HAP-1 (cell line): Measurements from ENCODE around the gene CCDC142.
A peak's percentile ranks its signal among the peaks of the same experiment; 100 is the strongest.
"Not testable (repeated sequence)": the region's sequence is repeated elsewhere in the genome, so short reads cannot be mapped to it uniquely, and the experiment has no call there.

Source experiments
- DNase-seq, 2 experiments: peaks; one replicate each; pipeline ENCODE4 v3.0.0-alpha.2; 2016 to 2020; ENCODE audit warnings: low spot score in 2 of 2
- H3K27me3 ChIP-seq: fragments of 250-450 bp; sonication (Bioruptor Pico); 2 replicates; pipeline ENCODE4 v1.5.1; 2020; ENCODE audit warnings: low read depth, mild to moderate bottlenecking, moderate library complexity
- H3K36me3 ChIP-seq: fragments of 250-450 bp; sonication (Bioruptor Pico); replicated peaks from 2 replicates; pipeline ENCODE4 v1.5.1; 2020; ENCODE audit warnings: mild to moderate bottlenecking
- H3K4me1 ChIP-seq: fragments of 250-450 bp; sonication (Bioruptor Pico); 2 replicates; pipeline ENCODE4 v1.5.1; 2020; ENCODE audit warnings: mild to moderate bottlenecking
- H3K4me3 ChIP-seq: fragments of 250-450 bp; sonication (Bioruptor Pico); 2 replicates; pipeline ENCODE4 v1.5.1; 2020; ENCODE audit warnings: mild to moderate bottlenecking, moderate library complexity
- H3K9me3 ChIP-seq: fragments of 250-450 bp; sonication (Bioruptor Pico); 2 replicates; pipeline ENCODE4 v1.5.1; 2020; ENCODE audit warnings: mild to moderate bottlenecking, moderate library complexity
- in situ Hi-C: fragments of 300-500 bp; cut with MboI; formaldehyde crosslinking; loops from 3 replicates; pipeline ENCODE4 v1.14.3; 2020; ENCODE audit warnings: low sequenced_read_pairs, inconsistent platforms, mixed read lengths

CCDC142 gene

GRCh38 chr2:74458938-74459363 is 23.8 kb downstream of the CCDC142 start:
- peak in 1 of 2 experiments; percentile 31 for DNase-seq
- Histone ChIP-seq H3K36me3 (peaks cover 25% of the 10 kb centered on the region), H3K4me1 (peaks cover 16% of the 10 kb centered on the region), H3K27me3 (no peaks in the 10 kb centered on the region), H3K9me3 (no peaks in the 10 kb centered on the region), H3K4me3 (peak overlapping the region; percentile 71)
- in situ Hi-C loops, result loop anchor here (10.0 kb wide), 1 partner anchor 724 kb away; the partner anchor contains the start of gene TPRKB

GRCh38 chr2:74458132-74458937 is 24.5 kb downstream of the CCDC142 start, which contains the start of gene WBP1:
TSS of gene WBP1 (plus strand) at chr2:74458438. CDS start at chr2:74458603, 165 bp downstream.
- in situ Hi-C loops, result loop anchor here (10.0 kb wide), 1 partner anchor 724 kb away; the partner anchor contains the start of gene TPRKB

GRCh38 chr2:74457549-74458131 is 25.2 kb downstream of the CCDC142 start:
- no peaks in the 10 kb centered on the region for H3K9me3 ChIP-seq
- DNase-seq, result peak; percentile 33 to 83

More at GRCh38 chr2:74458132-74458937, 24.5 kb downstream of the CCDC142 start, which contains the start of gene WBP1:
- Histone ChIP-seq H3K27me3 (no peaks in the 10 kb centered on the region), H3K36me3 (peaks cover 25% of the 10 kb centered on the region), H3K4me3 (peak within 1 kb of the TSS; percentile 71), H3K4me1 (peaks cover 16% of the 10 kb centered on the region), H3K9me3 (no peaks in the 10 kb centered on the region)
- peak; percentile 99 to 100 for DNase-seq

GRCh38 chr2:74457129-74457548 is 25.7 kb downstream of the CCDC142 start:
- Histone ChIP-seq H3K36me3 (peaks cover 13% of the 10 kb centered on the region), H3K4me3 (peak overlapping the region; percentile 71), H3K9me3 (no peaks in the 10 kb centered on the region), H3K4me1 (peaks cover 16% of the 10 kb centered on the region), H3K27me3 (no peaks in the 10 kb centered on the region)
- DNase-seq, result no peak
- in situ Hi-C loops, result loop anchor here (10.0 kb wide), 1 partner anchor 722 kb away; the partner anchor contains the start of gene TPRKB

More at GRCh38 chr2:74457549-74458131, 25.2 kb downstream of the CCDC142 start:
- in situ Hi-C loops, result loop anchor here (10.0 kb wide), 1 partner anchor 723 kb away; the partner anchor contains the start of gene TPRKB
- peaks cover 16% of the 10 kb centered on the region for H3K4me1 ChIP-seq
- peak overlapping the region; percentile 71 for H3K4me3 ChIP-seq
- peaks cover 18% of the 10 kb centered on the region for H3K36me3 ChIP-seq
- no peaks in the 10 kb centered on the region for H3K27me3 ChIP-seq

- no peaks in the 10 kb centered on the region for H3K27me3 ChIP-seq
- H3K4me3 ChIP-seq, result peak within 1 kb of the TSS; percentile 58
- peak; percentile 85 to 96 for DNase-seq
- H3K4me1 ChIP-seq, result peaks cover 16% of the 10 kb centered on the region
- in situ Hi-C loops, result loop anchor here (10.0 kb wide), 1 partner anchor 720 kb away; the partner anchor contains the start of gene TPRKB
- H3K36me3 ChIP-seq, result no peaks in the 10 kb centered on the region
- no peaks in the 10 kb centered on the region for H3K9me3 ChIP-seq
Measured at GRCh38 chr2:74454654-74455511, 27.9 kb downstream of the CCDC142 start, which contains the start of gene INO80B. TSS of gene INO80B (plus strand) at chr2:74455087. CDS start at chr2:74455117, 30 bp downstream.

- Histone ChIP-seq H3K4me3 (no peak overlapping the region), H3K9me3 (no peaks in the 10 kb centered on the region), H3K4me1 (0 out of 2 replicates have a peak, but pooled peaks cover 3% of the 10 kb centered on the region), H3K27me3 (no peaks in the 10 kb centered on the region), H3K36me3 (no peaks in the 10 kb centered on the region)
- in situ Hi-C loops, result loop anchor here (10.0 kb wide), 1 partner anchor 716 kb away; the partner anchor contains the start of gene TPRKB
- DNase-seq, result no peak
Measured at GRCh38 chr2:74450570-74451190, 32.1 kb downstream of the CCDC142 start.

GRCh38 chr2:74448771-74449170 is 34.0 kb downstream of the CCDC142 start:
- no peak for DNase-seq
- Histone ChIP-seq H3K27me3 (no peaks in the 10 kb centered on the region), H3K4me3 (no peak overlapping the region), H3K4me1 (peaks cover 6% of the 10 kb centered on the region; the same call in 1 of the 2 replicates), H3K36me3 (no peaks in the 10 kb centered on the region), H3K9me3 (no peaks in the 10 kb centered on the region)
- in situ Hi-C loops, result no loop called here

- peaks cover 6% of the 10 kb centered on the region; the same call in 1 of the 2 replicates for H3K4me1 ChIP-seq
- in situ Hi-C loops, result no loop called here
Measured at GRCh38 chr2:74447230-74447999, 35.4 kb downstream of the CCDC142 start.

GRCh38 chr2:74444498-74445318 is 38.1 kb downstream of the CCDC142 start:
- DNase-seq, result no peak
- no peak overlapping the region for H3K4me3 ChIP-seq
- H3K27me3 ChIP-seq, result no peaks in the 10 kb centered on the region
- H3K4me1 ChIP-seq, result peaks cover 16% of the 10 kb centered on the region
- H3K9me3 ChIP-seq, result no peaks in the 10 kb centered on the region
- in situ Hi-C loops, result no loop called here
- no peaks in the 10 kb centered on the region for H3K36me3 ChIP-seq

More at GRCh38 chr2:74447230-74447999, 35.4 kb downstream of the CCDC142 start:
- Histone ChIP-seq H3K27me3 (no peaks in the 10 kb centered on the region), H3K36me3 (no peaks in the 10 kb centered on the region), H3K9me3 (no peaks in the 10 kb centered on the region), H3K4me3 (no peak overlapping the region)
- DNase-seq, result no peak

- H3K4me3 ChIP-seq, H3K9me3 ChIP-seq, DNase-seq, in situ Hi-C loops, H3K36me3 ChIP-seq, H3K27me3 ChIP-seq: not testable (repeated sequence)
- H3K4me1 ChIP-seq, result peaks cover 26% of the 10 kb centered on the region
Measured at GRCh38 chr2:74442483-74443297, 40.1 kb downstream of the CCDC142 start.
